K562 (cell line): Measurements from ENCODE around the gene HSBP1L1. TPM values are rescaled to one million over a fixed set of nuclear protein-coding genes. Genes with fewer than 3 reads are reported as not detected.
"Not testable (repeated sequence)": the region's sequence is repeated elsewhere in the genome, so short reads cannot be mapped to it uniquely, and the experiment has no call there.

Experiments used
- ATAC-seq: fragments of 200-7000 bp; cut with Tn5 transposase; 3 replicates; pipeline ENCODE4 v1.9.1; 2020; ENCODE audit warnings: moderate library complexity
- BruUV-seq: library from RNA; stranded (reverse); fragments of 400-500 nt; replicated peaks from 2 replicates; lab custom pipeline; 2021; lab: Mats Ljungman, UMichigan
- CTCF ChIA-PET: fragments of 300-600 bp; formaldehyde crosslinking; extraction: SDS; loops from one replicate; lab custom pipeline; 2021; ENCODE audit warnings: low intra/inter-chr PET ratio; lab: Yijun Ruan, JAX
- POLR2A ChIA-PET: fragments of 300-600, 350-650 bp; sonication (Branson Sonifier 250); formaldehyde crosslinking; extraction: SDS; loops from one replicate; lab custom pipeline; 2021; ENCODE audit warnings: antibody characterized with exemption, inconsistent platforms; lab: Yijun Ruan, JAX
- DNase-seq, 4 experiments: peaks; one replicate each; pipeline versions ENCODE4 v3.0.0 to v3.0.0-alpha.2; 2011 to 2018; ENCODE audit warnings: low spot score in 3 of 4, mixed read lengths in 3 of 4; ENCODE audit errors: extremely low read depth in 1 of 4
- FAIRE-seq: peaks from 2 replicates; lab custom pipeline; 2011; peaks lifted over from hg19 to GRCh38; lab: Jason Lieb, UNC
- H2AFZ ChIP-seq: 2 replicates; pipeline ENCODE4 v1.6.0; 2011; ENCODE audit warnings: low read depth, low read length, control low read depth, inconsistent platforms
- H3K27ac ChIP-seq: fragments of 200-600 bp; 3 replicates; pipeline ENCODE4 v1.8.0; 2011; ENCODE audit warnings: low read depth, mild to moderate bottlenecking, control low read depth, inconsistent platforms, low read length, moderate library complexity, mixed read lengths; ENCODE audit errors: extremely low read depth
- H3K27me3 ChIP-seq, 2 experiments: fragments of 300-600 bp in 1 of 2; 2 replicates in 1 of 2; 3 replicates in 1 of 2; pipeline versions ENCODE4 v1.6.0 to v1.8.0; 2011; ENCODE audit warnings: inconsistent platforms in 2 of 2, low read length in 2 of 2, mild to moderate bottlenecking in 1 of 2, mixed read lengths in 1 of 2, moderate library complexity in 1 of 2; ENCODE audit not compliant: control insufficient read depth in 2 of 2, insufficient read depth in 2 of 2
- H3K36me3 ChIP-seq: fragments of 300-600 bp; 3 replicates; pipeline ENCODE4 v1.8.0; 2011; ENCODE audit warnings: mild to moderate bottlenecking, low read length, inconsistent platforms; ENCODE audit not compliant: control insufficient read depth, insufficient read depth
- H3K4me1 ChIP-seq, 2 experiments: fragments of 200-600 bp in 1 of 2; replicated peaks in 1 of 2; 2 replicates in 1 of 2; 3 replicates in 1 of 2; pipeline versions ENCODE4 v1.5.1 to v1.8.0; 2011; ENCODE audit warnings: inconsistent platforms in 2 of 2, low read length in 2 of 2, mild to moderate bottlenecking in 1 of 2, mixed read lengths in 1 of 2, moderate library complexity in 1 of 2; ENCODE audit not compliant: control insufficient read depth in 2 of 2, insufficient read depth in 2 of 2
- H3K4me2 ChIP-seq: 2 replicates; pipeline ENCODE4 v1.6.1; 2011; ENCODE audit warnings: low read length, control low read depth, inconsistent platforms, mixed read lengths; ENCODE audit not compliant: insufficient read depth
- H3K4me3 ChIP-seq: fragments of 200-600 bp; sonication (generic), shearing (Covaris generic); 2 replicates; pipeline ENCODE4 v1.5.1; 2016; ENCODE audit warnings: control low read depth, inconsistent platforms
- H3K79me2 ChIP-seq: fragments of 200-600 bp; 3 replicates; pipeline ENCODE4 v1.8.0; 2011; ENCODE audit warnings: low read length, inconsistent platforms; ENCODE audit not compliant: control insufficient read depth, insufficient read depth
- H3K9ac ChIP-seq, 2 experiments: 2 replicates each; pipeline versions ENCODE4 v1.6.0 to v1.6.1; 2011; ENCODE audit warnings: low read depth in 2 of 2, low read length in 2 of 2, control low read depth in 1 of 2, inconsistent platforms in 1 of 2, mild to moderate bottlenecking in 1 of 2, mixed read lengths in 1 of 2; ENCODE audit not compliant: insufficient read depth in 1 of 2
- H3K9me1 ChIP-seq: one replicate; pipeline ENCODE4 v1.6.0; 2011; ENCODE audit warnings: inconsistent platforms, mild to moderate bottlenecking, low read length, moderate library complexity; ENCODE audit not compliant: control insufficient read depth, insufficient read depth
- H3K9me3 ChIP-seq: replicated peaks from 2 replicates; pipeline ENCODE4 v1.5.1; 2011; ENCODE audit warnings: low read depth, low read length, inconsistent platforms; ENCODE audit not compliant: control insufficient read depth, insufficient read depth
- H4K20me1 ChIP-seq: replicated peaks from 2 replicates; pipeline ENCODE4 v1.6.1; 2011; ENCODE audit warnings: low read length, inconsistent platforms, mixed read lengths; ENCODE audit not compliant: control insufficient read depth, insufficient read depth
- NCOA2 ChIP-seq, 2 experiments: fragments of 450-650 bp; IDR thresholded peaks; 2 replicates each; pipeline ENCODE4 v1.6.1; 2018; ENCODE audit warnings: mild to moderate bottlenecking in 2 of 2, moderate library complexity in 1 of 2; ENCODE audit not compliant: partially characterized antibody in 2 of 2
- NFRKB ChIP-seq: fragments of 450-650 bp; IDR thresholded peaks from 2 replicates; pipeline ENCODE4 v1.6.1; 2016; ENCODE audit warnings: low read depth
- WGBS: fragments of 100-300 bp; shearing (Covaris generic); methylation state at CpG from one replicate; pipeline ENCODE4 v1.1.6; 2016; ENCODE audit warnings: low coverage, mixed read lengths; ENCODE audit not compliant: insufficient coverage; ENCODE audit errors: missing lambda C conversion rate; 5-methylcytosine and 5-hydroxymethylcytosine counted together
- in situ Hi-C: fragments of 300-500 bp; cut with MboI; formaldehyde crosslinking; loops from 4 replicates; pipeline ENCODE4 v1.15.0; 2018; ENCODE audit warnings: inconsistent platforms, mixed read lengths
- intact Hi-C: fragments of 100-400 bp; cut with micrococcal nuclease; formaldehyde crosslinking; loops from 2 replicates; pipeline ENCODE4 v1.14.2; 2022
- polyA plus RNA-seq, 8 experiments: library from polyadenylated mRNA; depleted of rRNA in 4 of 8; stranded (reverse) in 5 of 8; unstranded in 3 of 8; fragments of >200 nt; fragmentation: Nextera tagmentation in 2 of 8; fragmentation: Illumina TruSeq in 1 of 8; extraction: Ambion mirVana in 2 of 8; extraction: Trizol in 1 of 8; gene quantifications; 2 replicates each; pipeline versions ENCODE4 v1.2.1 to v1.2.3, GENCODE V29; 2011 to 2014; ENCODE audit warnings: inconsistent platforms in 1 of 8, missing spikeins in 1 of 8
- total RNA-seq, 7 experiments: library from RNA; depleted of rRNA in 6 of 7; stranded (reverse); fragments of >200 nt in 6 of 7; fragmentation: Illumina TruSeq in 2 of 7; extraction: Trizol in 2 of 7; gene quantifications; 2 replicates each; pipeline versions ENCODE4 v1.2.1 to v1.2.3, GENCODE V29; 2011 to 2021; ENCODE audit warnings: low replicate concordance in 1 of 7

Gene HSBP1L1
- total and polyA plus RNA-seq, 9 of the 15 experiments (the other 6 are each of a cell fraction or from before 2014, with no cell fraction given): 0.24 to 0.36 TPM; not detected in 7

DNA sequence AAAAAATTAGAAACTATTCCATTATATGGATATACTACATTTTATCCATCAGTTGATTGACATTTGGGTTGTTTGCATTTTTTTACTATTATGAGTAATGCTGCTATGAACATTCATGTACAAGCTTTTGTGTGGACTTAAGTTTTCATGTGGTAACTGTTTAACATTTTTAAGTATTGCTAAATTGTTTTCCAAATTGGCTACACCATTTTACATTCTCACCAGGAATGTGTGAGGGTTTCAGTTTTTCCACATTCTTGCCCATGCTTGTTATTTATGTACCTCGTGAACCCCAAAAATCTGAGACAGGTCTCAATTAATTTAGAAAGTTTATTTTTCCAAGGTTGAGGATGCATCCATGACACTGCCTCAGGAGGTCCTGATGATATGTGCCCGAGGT is 27.1 kb downstream of the HSBP1L1 start:
- DNase-seq (no peak), ATAC-seq (no peak), FAIRE-seq (no peak)
- H3K4me2 ChIP-seq: no peak overlapping the region
- peaks cover 5% of the 10 kb centered on the region; the same call in 2 of the 3 replicates for H3K36me3 ChIP-seq
- H3K4me3 ChIP-seq: no peak overlapping the region
- ChIA-PET POLR2A (no interaction called here), CTCF (no interaction called here)
- no peak overlapping the region for H3K9ac ChIP-seq
- H3K4me1 ChIP-seq: peaks cover 7 to 9% of the 10 kb centered on the region in 2 experiments; a peak in 4 of 5 replicates
- H4K20me1 ChIP-seq: peaks cover 8% of the 10 kb centered on the region; the same call in 1 of the 2 replicates
- no TSS peak for BruUV-seq
- H3K79me2 ChIP-seq: peaks cover 30% of the 10 kb centered on the region
- in situ Hi-C loops (no loop called here), intact Hi-C loops (no loop called here)
- H3K9me1 ChIP-seq: no peaks in the 10 kb centered on the region
- TF ChIP-seq NFRKB (no peak), NCOA2 (IDR thresholded peaks at IDR 0.05; ENCODE audit: partially characterized antibody in 2 of 2) (no peak)
- H3K27ac ChIP-seq: no peak overlapping the region
- WGBS: 38% methylated on average over 2 of the region's 2 CpGs
- no peaks in the 10 kb centered on the region; the same call in 1 of the 2 replicates for H3K9me3 ChIP-seq
- H3K27me3 ChIP-seq: no peaks in the 10 kb centered on the region
- no peak overlapping the region for H2AFZ ChIP-seq

DNA sequence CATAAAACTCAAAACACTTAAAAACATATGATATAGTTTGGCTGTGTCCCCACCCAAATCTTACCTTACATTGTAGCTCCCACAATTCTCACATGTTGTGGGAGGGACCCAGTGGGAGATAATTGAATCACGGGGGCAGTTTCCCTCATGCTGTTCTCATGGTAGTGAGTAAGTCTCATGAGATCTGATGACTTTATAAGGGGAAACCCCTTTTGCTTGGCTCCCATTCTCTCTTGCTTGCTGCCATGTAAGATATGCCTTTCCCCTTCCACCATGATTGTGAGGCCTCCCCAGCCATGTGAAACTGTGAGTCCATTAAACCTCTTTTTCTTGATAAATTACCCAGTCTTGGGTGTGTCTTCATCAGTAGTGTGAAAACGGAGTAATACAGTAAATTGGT is 35.3 kb downstream of the HSBP1L1 start:
- H3K27me3 ChIP-seq, CTCF ChIA-PET, H3K9ac ChIP-seq, ATAC-seq, H2AFZ ChIP-seq, POLR2A ChIA-PET, in situ Hi-C loops, H3K4me3 ChIP-seq, BruUV-seq, FAIRE-seq, intact Hi-C loops, H3K79me2 ChIP-seq, H3K9me3 ChIP-seq, H3K9me1 ChIP-seq, H3K4me1 ChIP-seq, H3K4me2 ChIP-seq, H3K27ac ChIP-seq, H3K36me3 ChIP-seq, DNase-seq, H4K20me1 ChIP-seq: not testable (repeated sequence)
- 25% methylated on average over 2 of the region's 2 CpGs for WGBS
